Left ventricle myocardium inferior (tissue), 1 donor: ENCODE data around the gene ANKRD50. TPM values are rescaled to one million over a fixed set of nuclear protein-coding genes. Genes with fewer than 3 reads are reported as not detected.

Source experiments
- DNase-seq: peaks from one replicate; pipeline ENCODE4 v3.0.0-alpha.2; 2020
- H3K27ac ChIP-seq: fragments of 200-600 bp; replicated peaks from 2 replicates; pipeline ENCODE4 v1.8.0; 2021
- H3K27me3 ChIP-seq: fragments of 200-600 bp; 2 replicates; pipeline ENCODE4 v1.8.0; 2021; ENCODE audit warnings: low read depth
- H3K36me3 ChIP-seq: fragments of 200-600 bp; 2 replicates; pipeline ENCODE4 v1.8.0; 2021
- H3K4me1 ChIP-seq: fragments of 200-600 bp; 2 replicates; pipeline ENCODE4 v1.8.0; 2021
- H3K4me3 ChIP-seq: fragments of 200-600 bp; 2 replicates; pipeline ENCODE4 v1.8.0; 2021; ENCODE audit warnings: mild to moderate bottlenecking, moderate library complexity
- H3K9me3 ChIP-seq: fragments of 200-600 bp; replicated peaks from 2 replicates; pipeline ENCODE4 v1.8.0; 2021
- intact Hi-C: fragments of 100-400 bp; cut with micrococcal nuclease; formaldehyde crosslinking; loops from one replicate; pipeline ENCODE4 v1.11.0; 2022
- total RNA-seq: library from RNA; stranded (reverse); fragmentation: NEBNext Ultra II Directional; extraction: Animal tissue kit (Norgen Biotek cat#: 25700); gene quantifications from one replicate; pipeline ENCODE4 v1.2.1, GENCODE V29; 2021
- TF ChIP-seq, protein P1 (sequence below): fragments of 200-600 bp; IDR thresholded peaks from 2 replicates; pipeline ENCODE4 v1.8.0; 2021; ENCODE audit warnings: antibody characterized with exemption, mild to moderate bottlenecking, borderline replicate concordance
- donor health status: DM: no; HTN: yes; CAD: no; lungs with severe emphysema.

ANKRD50 gene
- total RNA-seq, 1 donor from 2014 or later: 5.5 TPM

DNA sequence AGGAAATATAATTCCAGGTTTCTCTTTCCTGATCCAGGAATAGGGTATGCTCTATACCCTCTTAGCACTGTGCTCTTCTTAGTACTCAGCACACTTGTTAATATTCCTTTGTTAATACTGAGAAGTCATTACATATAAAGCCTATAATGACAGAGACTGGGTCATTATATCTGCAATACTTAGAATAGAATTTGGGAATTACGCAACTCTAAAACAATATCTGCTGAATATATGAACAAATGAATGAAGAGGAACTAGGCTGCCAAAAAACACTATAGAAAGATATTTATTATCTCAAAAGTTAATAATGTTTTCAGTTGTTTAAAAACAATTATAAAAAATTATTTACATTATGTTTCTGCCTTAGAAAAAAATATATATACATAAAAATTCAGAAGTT, 36.4 kb upstream of the ANKRD50 start:
- Histone ChIP-seq H3K36me3 (no peaks in the 10 kb centered on the region), H3K4me3 (no peak overlapping the region), H3K9me3 (no peaks in the 10 kb centered on the region), H3K27ac (no peak overlapping the region), H3K4me1 (peaks cover 14% of the 10 kb centered on the region), H3K27me3 (no peaks in the 10 kb centered on the region)
- intact Hi-C loops: no loop called here
- no peak for DNase-seq
- TF ChIP-seq, protein P1, sequence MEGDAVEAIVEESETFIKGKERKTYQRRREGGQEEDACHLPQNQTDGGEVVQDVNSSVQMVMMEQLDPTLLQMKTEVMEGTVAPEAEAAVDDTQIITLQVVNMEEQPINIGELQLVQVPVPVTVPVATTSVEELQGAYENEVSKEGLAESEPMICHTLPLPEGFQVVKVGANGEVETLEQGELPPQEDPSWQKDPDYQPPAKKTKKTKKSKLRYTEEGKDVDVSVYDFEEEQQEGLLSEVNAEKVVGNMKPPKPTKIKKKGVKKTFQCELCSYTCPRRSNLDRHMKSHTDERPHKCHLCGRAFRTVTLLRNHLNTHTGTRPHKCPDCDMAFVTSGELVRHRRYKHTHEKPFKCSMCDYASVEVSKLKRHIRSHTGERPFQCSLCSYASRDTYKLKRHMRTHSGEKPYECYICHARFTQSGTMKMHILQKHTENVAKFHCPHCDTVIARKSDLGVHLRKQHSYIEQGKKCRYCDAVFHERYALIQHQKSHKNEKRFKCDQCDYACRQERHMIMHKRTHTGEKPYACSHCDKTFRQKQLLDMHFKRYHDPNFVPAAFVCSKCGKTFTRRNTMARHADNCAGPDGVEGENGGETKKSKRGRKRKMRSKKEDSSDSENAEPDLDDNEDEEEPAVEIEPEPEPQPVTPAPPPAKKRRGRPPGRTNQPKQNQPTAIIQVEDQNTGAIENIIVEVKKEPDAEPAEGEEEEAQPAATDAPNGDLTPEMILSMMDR: no peak

DNA sequence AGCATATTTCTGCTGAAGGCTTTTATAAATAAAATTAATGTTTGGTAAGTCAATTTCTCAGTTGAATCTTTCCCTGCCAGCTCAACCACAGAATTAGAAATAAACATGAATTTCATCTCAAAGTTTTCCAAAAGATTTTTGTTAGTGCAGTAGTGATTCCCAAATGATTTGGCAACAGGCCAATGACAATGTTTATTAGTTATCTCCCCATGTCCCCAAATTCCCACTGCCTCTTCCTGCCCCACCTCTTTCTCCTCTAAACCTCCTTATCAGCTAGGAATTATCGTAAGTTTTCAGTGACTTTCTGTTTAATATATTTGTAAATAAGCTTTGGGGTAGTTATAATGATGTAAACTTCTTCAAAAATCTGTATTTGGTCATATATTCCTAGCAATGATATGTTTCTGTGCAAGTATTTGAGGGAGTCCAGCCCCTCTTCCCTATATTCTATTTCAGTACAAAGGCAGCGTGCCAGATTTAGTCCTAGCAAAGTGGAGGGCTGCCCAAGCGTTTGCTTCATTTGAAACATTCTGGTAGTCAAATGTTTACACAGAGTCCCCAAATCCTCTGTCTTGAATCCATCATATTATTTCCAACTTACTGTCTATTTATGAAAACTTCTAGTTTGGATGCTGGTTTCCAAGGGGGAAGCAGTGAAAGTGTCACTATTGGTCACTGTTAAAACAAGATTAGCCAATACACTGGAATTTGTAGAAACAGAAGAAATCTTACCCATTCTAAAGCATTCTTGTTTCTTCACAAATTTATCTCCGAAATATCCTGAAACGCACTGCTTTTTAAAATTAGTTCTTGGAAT, 33.7 kb upstream of the ANKRD50 start:
- DNase-seq: no peak
- intact Hi-C loops: no loop called here
- Histone ChIP-seq H3K9me3 (no peaks in the 10 kb centered on the region), H3K4me3 (peak overlapping the region; percentile 50), H3K27me3 (no peaks in the 10 kb centered on the region), H3K4me1 (peaks cover 14% of the 10 kb centered on the region), H3K27ac (peak overlapping the region; percentile 66), H3K36me3 (no peaks in the 10 kb centered on the region)
- TF ChIP-seq, protein P1: no peak

DNA sequence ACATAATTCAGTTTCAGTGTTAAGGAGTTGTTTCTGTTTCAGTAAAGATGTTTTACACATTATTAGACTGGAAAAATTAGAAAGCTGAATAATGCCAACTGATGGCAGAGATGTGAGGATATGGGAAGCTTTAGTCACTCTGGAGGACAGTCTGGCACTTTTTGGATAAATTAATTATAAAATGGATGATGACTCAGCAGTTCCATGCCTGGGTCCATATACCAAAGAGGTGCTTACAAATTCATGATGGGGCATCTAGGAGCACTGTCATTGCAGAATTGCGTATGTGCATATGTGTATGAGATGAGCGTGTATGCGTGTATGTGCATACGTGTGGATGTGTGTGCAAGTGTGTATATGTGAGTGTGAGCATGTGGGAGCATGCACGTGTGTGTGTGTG, 31.2 kb upstream of the ANKRD50 start:
- TF ChIP-seq, protein P1: no peak
- Histone ChIP-seq H3K27ac (no peak overlapping the region), H3K27me3 (no peaks in the 10 kb centered on the region), H3K4me3 (no peak overlapping the region), H3K36me3 (no peaks in the 10 kb centered on the region), H3K4me1 (peaks cover 14% of the 10 kb centered on the region), H3K9me3 (no peaks in the 10 kb centered on the region)
- intact Hi-C loops: no loop called here
- DNase-seq: no peak

DNA sequence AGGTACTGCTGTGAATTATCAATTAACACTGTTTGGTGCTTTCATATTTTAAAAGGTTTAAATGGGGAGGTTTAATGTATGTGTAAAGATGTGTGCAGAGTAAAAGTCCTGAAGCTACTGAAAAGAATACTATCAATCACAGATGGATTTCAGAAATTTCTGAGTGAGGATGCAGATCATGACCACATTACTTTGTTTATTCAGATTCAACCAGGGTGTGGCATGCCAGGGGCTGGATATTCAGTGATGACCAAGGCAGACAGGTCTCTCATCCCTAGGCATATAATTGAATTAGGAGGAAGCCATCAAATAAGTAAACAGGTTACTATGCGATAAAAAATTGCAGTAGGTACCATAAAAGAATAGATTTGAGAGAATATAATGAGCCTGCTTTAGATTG, 28.0 kb upstream of the ANKRD50 start:
- H3K4me1 ChIP-seq: no peaks in the 10 kb centered on the region
- no peaks in the 10 kb centered on the region for H3K9me3 ChIP-seq
- H3K27ac ChIP-seq: no peak overlapping the region
- H3K36me3 ChIP-seq: no peaks in the 10 kb centered on the region
- TF ChIP-seq, protein P1: no peak
- DNase-seq: no peak
- no peaks in the 10 kb centered on the region for H3K27me3 ChIP-seq
- no peak overlapping the region for H3K4me3 ChIP-seq
- intact Hi-C loops: no loop called here

DNA sequence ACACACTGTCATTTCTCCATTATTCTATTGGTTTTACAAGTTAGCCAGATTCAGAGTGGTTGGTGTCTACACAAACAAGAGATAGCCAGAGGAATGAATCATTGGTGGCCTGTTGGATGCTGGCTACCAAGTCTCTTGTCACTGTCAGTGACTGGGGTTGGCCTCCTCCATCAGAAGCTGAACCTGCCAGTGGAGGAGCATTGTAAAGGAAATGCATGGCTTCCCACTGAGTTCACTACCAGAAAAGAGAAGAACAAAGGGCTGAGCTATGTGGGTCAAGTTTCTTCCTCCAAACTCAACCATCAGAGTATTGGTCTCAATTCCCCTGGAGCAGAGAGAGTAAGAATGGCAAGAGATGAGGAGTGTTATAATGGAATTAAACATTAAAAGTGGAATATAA, 26.5 kb upstream of the ANKRD50 start:
- H3K4me1 ChIP-seq: no peaks in the 10 kb centered on the region

More for the DNA sequence above, 26.5 kb upstream of the ANKRD50 start:
- Histone ChIP-seq H3K36me3 (no peaks in the 10 kb centered on the region), H3K4me3 (no peak overlapping the region), H3K9me3 (no peaks in the 10 kb centered on the region), H3K27me3 (no peaks in the 10 kb centered on the region), H3K27ac (no peak overlapping the region)
- TF ChIP-seq, protein P1: no peak
- intact Hi-C loops: no loop called here
- no peak for DNase-seq
